HUES48 (cell line): ENCODE results near the gene HOXB3.

Experiments used
- H3K27ac ChIP-seq: one replicate; pipeline ENCODE4 v1.7.0; 2013; ENCODE audit warnings: low read depth, low read length, inconsistent platforms
- H3K27me3 ChIP-seq: 2 replicates; pipeline ENCODE4 v1.6.1; 2013; ENCODE audit warnings: mild to moderate bottlenecking, low read length; ENCODE audit not compliant: control insufficient read depth, insufficient read depth
- H3K36me3 ChIP-seq: 2 replicates; pipeline ENCODE4 v1.6.1; 2013; ENCODE audit warnings: low read length; ENCODE audit not compliant: control insufficient read depth, insufficient read depth
- H3K4me1 ChIP-seq: 2 replicates; pipeline ENCODE4 v1.6.1; 2013; ENCODE audit warnings: mild to moderate bottlenecking, low read length; ENCODE audit not compliant: control insufficient read depth, insufficient read depth
- H3K4me3 ChIP-seq: 2 replicates; pipeline ENCODE4 v1.5.1; 2013; ENCODE audit warnings: mild to moderate bottlenecking, low read depth, low read length
- H3K9ac ChIP-seq: 2 replicates; pipeline ENCODE4 v1.6.1; 2013; ENCODE audit warnings: mild to moderate bottlenecking, low read depth, low read length, moderate library complexity
- H3K9me3 ChIP-seq: 2 replicates; pipeline ENCODE4 v1.6.1; 2013; ENCODE audit warnings: low read length; ENCODE audit not compliant: control insufficient read depth, insufficient read depth

HOXB3 gene

DNA sequence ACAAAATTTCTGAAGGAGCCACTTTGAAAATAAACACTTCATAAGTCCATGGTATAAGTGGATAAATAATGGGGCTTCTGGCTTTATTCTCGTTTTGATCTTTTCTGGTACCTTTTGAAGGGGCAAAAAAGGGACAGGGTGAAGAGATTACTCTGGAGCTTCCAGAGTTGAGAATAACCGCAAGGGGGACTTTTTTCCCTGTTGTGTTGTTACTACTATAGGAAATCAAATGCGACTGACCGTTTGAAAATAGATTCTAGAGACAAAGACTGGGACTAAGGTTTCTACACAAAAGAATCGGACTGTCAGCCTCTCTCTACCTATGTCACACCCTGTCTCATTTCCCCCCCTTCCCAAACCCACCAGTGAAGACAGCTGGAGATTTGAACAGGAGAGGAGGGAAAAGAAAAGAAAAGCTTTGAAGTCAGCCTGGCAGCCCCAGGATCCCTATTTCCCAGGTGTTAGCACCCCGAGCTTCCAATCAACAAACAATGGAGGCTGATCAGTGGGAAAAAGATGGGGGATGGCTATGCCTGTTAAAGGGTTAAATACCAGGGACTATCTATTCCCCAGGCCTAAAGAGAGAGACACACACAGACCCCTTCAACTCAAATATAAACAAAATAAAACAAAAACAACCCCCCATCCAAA is 20.2 kb downstream of the HOXB3 start:
- H3K9ac ChIP-seq = no peak overlapping the region
- H3K4me1 ChIP-seq = peaks cover 23% of the 10 kb centered on the region
- no peak overlapping the region for H3K4me3 ChIP-seq
- H3K27me3 ChIP-seq = peaks cover 100% of the 10 kb centered on the region
- no peak overlapping the region for H3K27ac ChIP-seq
- H3K9me3 ChIP-seq = peaks cover 3% of the 10 kb centered on the region; the same call in 1 of the 2 replicates
- no peaks in the 10 kb centered on the region for H3K36me3 ChIP-seq

DNA sequence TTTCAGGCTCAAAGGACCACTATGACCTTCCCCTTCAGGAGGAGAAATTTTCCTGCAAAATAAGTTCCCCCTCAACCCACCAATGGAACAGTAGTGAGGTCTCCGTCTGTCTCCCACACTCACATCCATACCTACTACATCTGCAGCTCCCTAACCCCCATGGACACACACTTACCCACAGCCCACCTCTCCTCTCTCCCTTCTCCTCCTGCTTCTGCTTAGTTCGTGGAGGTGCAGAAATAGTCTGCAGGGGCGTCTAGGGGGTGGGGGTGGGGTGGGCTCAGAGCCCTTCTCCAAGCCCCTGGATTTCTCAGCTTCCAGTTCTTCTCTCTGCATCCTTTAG is 20.8 kb downstream of the HOXB3 start:
- Histone ChIP-seq H3K27ac (no peak overlapping the region), H3K4me1 (peaks cover 21% of the 10 kb centered on the region), H3K9me3 (peaks cover 3% of the 10 kb centered on the region; the same call in 1 of the 2 replicates), H3K27me3 (peaks cover 100% of the 10 kb centered on the region), H3K4me3 (no peak overlapping the region), H3K9ac (no peak overlapping the region), H3K36me3 (no peaks in the 10 kb centered on the region)

DNA sequence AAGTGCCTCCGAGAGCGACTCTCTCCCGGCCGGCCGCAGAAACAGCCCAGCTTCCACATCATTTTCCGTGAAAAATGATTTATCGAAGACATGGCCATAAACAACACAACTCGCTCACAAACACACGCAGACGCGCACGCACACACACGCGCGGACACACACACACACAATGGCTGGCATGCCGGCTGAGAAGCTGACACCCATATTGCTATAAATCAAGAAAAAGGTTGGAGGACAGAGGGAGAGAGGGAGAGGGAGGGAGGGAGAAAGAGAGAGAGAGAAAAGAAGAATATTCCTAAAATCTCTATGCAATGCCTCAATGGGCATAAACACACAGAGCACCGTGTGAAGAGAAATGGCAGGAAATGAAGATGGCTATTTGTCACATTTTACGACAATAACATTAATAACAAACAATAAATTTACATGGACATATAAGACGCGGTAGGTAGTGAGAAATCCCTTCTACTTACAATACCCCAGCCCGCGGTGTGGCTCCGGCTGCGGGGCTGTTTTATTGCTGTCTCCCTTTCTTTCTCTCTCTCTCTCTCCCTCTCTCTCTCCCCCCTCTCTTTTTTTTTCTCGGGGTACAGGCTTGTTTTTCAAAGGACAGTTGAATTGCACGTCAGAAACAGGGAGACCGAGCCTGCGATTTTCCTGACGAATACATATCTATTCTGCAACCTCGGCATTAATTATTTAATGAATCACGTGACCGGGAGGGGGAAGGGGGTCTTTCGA is 21.4 kb downstream of the HOXB3 start:
- Histone ChIP-seq H3K36me3 (no peaks in the 10 kb centered on the region), H3K9me3 (peaks cover 3% of the 10 kb centered on the region; the same call in 1 of the 2 replicates), H3K27ac (no peak overlapping the region), H3K4me1 (peaks cover 17% of the 10 kb centered on the region; the same call in 1 of the 2 replicates), H3K4me3 (no peak overlapping the region), H3K9ac (no peak overlapping the region), H3K27me3 (peaks cover 100% of the 10 kb centered on the region)

- Histone ChIP-seq H3K4me3 (no peak overlapping the region), H3K9ac (no peak overlapping the region), H3K36me3 (no peaks in the 10 kb centered on the region), H3K27ac (no peak overlapping the region), H3K9me3 (peaks cover 3% of the 10 kb centered on the region; the same call in 1 of the 2 replicates), H3K4me1 (peaks cover 17% of the 10 kb centered on the region; the same call in 1 of the 2 replicates), H3K27me3 (peaks cover 100% of the 10 kb centered on the region)
Observed at GRCh38 chr17:48567646-48568354, 22.2 kb downstream of the HOXB3 start.

DNA sequence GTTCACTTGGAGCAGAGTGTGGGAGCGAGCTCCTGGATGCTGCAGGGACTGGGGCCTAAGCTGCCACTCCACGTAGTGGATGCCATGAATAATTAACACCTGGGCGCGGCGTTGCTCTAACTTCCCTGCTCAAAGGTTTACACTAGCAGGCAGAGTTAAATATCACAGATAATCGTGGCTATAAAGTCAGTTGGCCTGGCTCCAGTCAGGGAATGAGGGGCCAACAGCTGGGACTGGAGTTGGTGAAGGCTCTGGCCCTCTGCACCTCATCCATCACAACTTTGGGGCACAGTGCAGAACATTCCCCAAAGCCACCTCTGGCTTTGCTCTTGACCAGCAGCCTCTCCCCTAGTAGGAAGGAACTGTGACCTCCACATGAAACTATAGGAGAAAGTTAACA is 22.8 kb downstream of the HOXB3 start:
- no peaks in the 10 kb centered on the region for H3K36me3 ChIP-seq
- H3K4me1 ChIP-seq = peaks cover 17% of the 10 kb centered on the region; the same call in 1 of the 2 replicates
- H3K4me3 ChIP-seq = no peak overlapping the region
- peaks cover 3% of the 10 kb centered on the region; the same call in 1 of the 2 replicates for H3K9me3 ChIP-seq
- H3K27me3 ChIP-seq = peaks cover 100% of the 10 kb centered on the region
- H3K9ac ChIP-seq = no peak overlapping the region
- H3K27ac ChIP-seq = no peak overlapping the region

DNA sequence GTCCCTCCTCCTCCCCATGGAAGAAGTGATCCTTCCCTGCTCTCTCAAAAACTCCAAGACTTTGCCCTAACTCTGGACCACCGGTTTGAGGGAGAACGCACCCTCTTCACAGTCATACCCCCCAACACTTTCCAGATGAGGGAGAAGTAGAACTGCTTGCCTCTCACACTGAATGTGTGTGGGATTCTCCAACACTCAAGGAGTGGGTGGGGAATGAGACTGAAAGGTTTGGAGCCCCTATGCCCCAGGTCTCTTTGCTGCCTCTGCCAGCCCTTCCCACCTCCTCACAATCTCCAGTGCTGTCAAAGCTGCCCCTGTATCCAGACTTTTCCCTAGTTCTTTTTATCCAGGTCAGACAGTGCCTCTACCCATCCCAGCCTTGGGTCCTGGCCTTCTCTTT is 23.3 kb downstream of the HOXB3 start:
- no peak overlapping the region for H3K9ac ChIP-seq
- H3K4me3 ChIP-seq = no peak overlapping the region
- no peaks in the 10 kb centered on the region for H3K36me3 ChIP-seq
- H3K27me3 ChIP-seq = peaks cover 100% of the 10 kb centered on the region
- H3K27ac ChIP-seq = no peak overlapping the region
- peaks cover 3% of the 10 kb centered on the region; the same call in 1 of the 2 replicates for H3K9me3 ChIP-seq
- H3K4me1 ChIP-seq = peaks cover 17% of the 10 kb centered on the region; the same call in 1 of the 2 replicates

DNA sequence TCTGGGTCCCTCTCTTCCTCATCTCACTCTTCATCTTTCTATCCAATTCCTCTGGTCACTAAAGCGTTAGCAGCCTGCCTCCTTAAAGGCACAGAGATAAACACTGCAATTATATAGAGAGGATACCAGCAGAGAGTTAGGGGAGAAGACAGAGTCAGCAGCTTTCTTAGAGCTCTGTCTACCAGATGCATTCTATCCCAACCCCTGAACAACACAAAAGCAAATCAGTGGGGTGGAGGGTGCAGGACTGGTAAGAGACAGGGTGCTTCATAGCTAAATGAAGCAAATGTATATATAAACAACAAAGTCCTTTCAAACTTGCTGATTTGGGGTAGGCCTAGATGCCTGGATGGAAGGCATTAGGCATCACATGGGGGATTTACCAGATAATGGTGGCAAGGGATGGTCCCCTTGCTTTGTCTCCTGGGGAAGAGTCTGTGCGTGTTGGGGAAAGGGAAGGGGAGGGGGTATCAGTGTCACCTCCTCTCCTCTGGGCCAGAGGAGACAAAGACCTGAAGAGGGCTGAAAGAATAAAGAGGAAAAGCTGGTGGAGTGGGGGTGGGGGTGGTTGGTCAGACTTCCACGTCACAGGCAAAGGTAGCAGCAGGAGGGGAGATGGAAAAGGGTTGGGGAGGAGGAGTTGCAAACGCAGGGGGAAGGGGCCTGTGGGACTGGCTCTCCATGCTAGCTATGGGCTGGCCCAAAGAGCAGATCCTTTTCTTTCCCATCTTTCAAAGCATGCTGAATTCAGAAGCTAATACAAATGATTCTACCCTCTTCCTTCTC is 23.9 kb downstream of the HOXB3 start:
- Histone ChIP-seq H3K27ac (no peak overlapping the region), H3K27me3 (peaks cover 100% of the 10 kb centered on the region), H3K9ac (no peak overlapping the region), H3K4me1 (peaks cover 17% of the 10 kb centered on the region; the same call in 1 of the 2 replicates), H3K9me3 (peaks cover 3% of the 10 kb centered on the region; the same call in 1 of the 2 replicates), H3K4me3 (no peak overlapping the region), H3K36me3 (no peaks in the 10 kb centered on the region)

DNA sequence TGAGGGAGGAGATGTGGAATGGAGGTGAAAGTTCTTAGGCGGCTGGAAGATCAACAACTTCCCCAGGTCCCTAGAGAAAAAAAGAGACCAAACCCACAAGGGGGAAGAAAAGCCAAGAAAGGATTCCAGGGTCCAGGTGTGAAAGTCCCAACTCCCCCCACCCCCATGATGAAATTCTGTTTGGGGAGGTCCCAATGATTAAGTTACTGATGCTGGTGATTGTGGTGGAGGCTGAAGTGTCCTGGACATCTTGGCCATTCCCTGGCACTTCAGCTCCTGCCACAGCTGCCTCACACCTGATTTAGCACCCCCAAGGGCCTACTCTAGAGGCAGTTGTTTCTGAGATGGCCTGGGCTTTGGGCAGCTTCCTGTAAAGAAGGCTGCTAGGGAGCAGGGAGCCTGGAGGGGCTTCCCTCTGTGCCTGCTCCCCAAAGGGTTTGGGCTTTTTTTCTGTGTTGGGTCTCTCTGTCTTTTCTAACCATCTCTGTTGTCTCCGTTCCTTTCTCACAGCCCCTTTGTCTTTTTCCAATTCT is 25.0 kb downstream of the HOXB3 start:
- no peak overlapping the region for H3K9ac ChIP-seq
- H3K27ac ChIP-seq = no peak overlapping the region
- H3K36me3 ChIP-seq = no peaks in the 10 kb centered on the region
- peaks cover 3% of the 10 kb centered on the region; the same call in 1 of the 2 replicates for H3K9me3 ChIP-seq
- peaks cover 12% of the 10 kb centered on the region; the same call in 1 of the 2 replicates for H3K4me1 ChIP-seq
- no peak overlapping the region for H3K4me3 ChIP-seq
- peaks cover 100% of the 10 kb centered on the region for H3K27me3 ChIP-seq

DNA sequence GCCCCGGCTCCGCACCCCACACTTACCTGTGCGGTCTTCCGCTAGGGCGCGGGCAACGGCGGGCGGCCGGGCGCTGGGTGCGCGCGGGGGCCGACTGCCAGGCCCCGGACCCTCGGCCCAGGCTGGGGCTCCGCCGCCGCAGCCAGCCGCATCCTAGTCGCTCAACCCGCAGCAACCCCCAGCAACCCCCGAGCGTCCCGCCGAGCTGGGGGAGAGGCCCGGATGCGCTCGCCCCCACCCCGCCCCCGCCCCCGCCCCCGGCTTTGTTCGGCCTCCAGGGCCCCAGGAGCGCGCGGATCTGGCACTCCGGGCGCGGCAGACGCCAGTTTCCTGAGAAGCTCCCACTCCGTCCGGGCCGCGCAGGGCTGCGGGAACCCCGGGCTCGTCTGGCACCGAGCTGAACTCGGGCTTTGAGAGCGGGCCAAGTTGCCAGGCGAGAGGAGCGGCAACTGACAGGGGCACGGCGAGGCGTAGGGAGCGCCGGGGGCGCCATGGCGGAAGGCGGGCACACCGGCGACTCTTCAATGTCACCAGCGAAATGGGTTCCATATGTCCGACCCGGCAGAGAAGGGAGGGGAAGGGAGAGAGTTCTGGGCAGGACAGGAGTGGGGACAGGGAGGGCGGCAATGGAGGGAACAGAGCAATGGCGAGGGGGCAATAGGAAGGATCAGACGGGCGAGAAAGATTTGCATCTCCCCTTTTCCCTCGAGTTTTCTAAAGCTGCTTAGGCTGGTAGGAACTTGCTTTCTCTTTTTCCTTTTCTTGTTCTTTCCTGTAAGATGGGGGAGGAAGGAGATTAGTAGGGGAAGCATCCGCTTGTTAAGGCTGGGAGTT is 25.6 kb downstream of the HOXB3 start:
- Histone ChIP-seq H3K4me1 (peaks cover 13% of the 10 kb centered on the region; the same call in 1 of the 2 replicates), H3K4me3 (0 out of 2 replicates have a peak overlapping the region, but pooled peaks have one; percentile 28), H3K27me3 (peaks cover 100% of the 10 kb centered on the region), H3K36me3 (no peaks in the 10 kb centered on the region), H3K9me3 (peaks cover 3% of the 10 kb centered on the region; the same call in 1 of the 2 replicates), H3K27ac (no peak overlapping the region), H3K9ac (no peak overlapping the region)
